Nucleus accumbens (tissue), 56 donors: ENCODE measurements around the gene MATN1.

ENCODE experiments used
- DNase-seq, 56 donors: peaks; one replicate each; lab custom pipeline; 2025; lab: John Stamatoyannopoulos, UW

Gene MATN1

GRCh38 chr1:30705698-30706097, 17.7 kb downstream of the MATN1 start:
- no peak for DNase-seq

- peak in 9 of 56 donors; percentile 8 to 40 (median 19) for DNase-seq
Observed at GRCh38 chr1:30704765-30705509, 18.4 kb downstream of the MATN1 start.

- no peak for DNase-seq
Observed at GRCh38 chr1:30704271-30704670, 19.1 kb downstream of the MATN1 start.

DNA sequence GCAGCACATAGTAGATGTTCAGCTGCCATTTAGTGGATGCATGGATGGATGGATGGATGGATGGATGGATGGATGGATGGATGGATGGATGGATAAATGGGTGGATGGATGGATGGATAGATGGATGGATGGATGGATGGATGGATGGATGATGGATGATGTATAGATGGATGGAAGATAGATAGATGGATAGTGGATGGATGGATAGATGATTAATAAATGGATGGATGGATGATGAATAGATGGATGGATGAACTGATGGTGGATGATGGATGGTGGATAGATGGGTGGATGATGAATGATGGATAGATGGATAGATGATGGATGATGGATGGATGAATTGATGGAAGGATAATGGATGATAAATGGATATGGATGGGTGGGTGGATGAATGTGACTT, 20.6 kb downstream of the MATN1 start:
- no peak for DNase-seq

DNA sequence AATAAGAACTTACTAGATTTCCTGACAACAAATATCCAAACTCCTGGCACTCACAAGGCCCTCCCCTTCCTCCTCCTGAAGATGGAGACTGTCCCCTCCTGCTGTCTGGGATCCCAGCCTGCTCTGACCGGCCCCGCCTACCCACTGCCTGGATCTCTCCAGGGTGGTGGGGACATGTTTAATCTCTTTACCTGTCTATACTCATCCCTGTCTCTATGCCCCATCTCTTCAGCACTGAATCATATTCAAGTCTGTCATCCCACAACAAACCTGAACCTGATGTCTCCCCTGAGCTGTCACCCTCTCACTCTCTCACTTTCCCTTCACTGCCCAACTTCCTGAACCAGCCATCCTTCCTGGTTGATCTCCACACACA, 22.1 kb downstream of the MATN1 start:
- peak in 1 of 56 donors; percentile 62 for DNase-seq

DNA sequence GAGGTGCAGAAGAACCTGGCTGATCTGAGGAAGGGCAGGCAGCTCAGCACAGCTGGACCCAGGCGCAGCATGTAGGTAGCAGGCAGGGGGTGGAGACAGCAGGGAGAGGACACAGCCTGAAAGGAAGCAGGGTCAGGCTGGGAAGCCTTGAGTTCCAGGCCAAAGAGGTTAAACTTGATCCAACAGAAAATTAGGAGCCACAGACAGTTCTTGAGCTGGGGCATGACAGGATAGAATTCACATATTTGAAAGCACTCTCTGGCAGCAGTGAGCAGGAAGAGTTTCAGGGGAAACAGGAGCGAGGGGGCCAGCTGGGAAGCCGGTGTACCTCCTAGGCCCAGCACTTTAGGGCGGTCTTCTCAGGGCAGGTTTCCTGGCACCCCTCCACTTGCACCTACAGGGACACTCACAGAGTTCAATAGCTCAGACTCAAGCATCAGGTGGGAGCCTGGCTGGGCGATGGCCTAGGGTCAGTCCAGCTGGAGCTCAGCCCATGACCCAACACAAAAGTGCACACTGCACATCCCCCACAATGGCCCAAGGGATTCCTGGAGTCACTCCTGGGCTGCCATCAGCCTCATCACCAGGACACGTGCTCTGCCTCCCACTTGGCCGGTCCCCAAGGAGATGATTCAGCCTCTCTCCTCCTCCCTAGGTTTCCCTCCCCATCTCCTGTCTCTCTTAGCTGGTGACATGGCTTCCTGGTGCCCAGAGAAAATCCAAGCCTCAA, 22.7 kb downstream of the MATN1 start:
- peak in 12 of 56 donors; percentile 14 to 62 (median 29) for DNase-seq

DNA sequence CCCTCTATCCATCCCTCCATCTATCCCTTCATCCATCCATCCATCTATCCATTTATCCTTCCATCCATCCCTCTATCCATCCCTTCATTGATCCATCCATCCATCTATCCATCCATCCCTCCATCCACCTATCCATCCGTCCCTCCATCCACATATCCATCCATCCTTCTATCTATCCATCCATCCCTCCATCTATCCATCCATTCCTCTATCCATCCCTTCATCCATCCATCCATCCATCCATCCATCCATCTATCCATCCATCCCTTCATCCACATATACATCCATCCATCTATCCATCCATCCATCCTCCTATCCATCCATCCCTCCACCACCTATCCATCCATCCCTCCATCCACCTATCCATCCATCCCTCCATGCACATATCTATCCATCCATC, 23.6 kb downstream of the MATN1 start:
- no peak for DNase-seq

DNA sequence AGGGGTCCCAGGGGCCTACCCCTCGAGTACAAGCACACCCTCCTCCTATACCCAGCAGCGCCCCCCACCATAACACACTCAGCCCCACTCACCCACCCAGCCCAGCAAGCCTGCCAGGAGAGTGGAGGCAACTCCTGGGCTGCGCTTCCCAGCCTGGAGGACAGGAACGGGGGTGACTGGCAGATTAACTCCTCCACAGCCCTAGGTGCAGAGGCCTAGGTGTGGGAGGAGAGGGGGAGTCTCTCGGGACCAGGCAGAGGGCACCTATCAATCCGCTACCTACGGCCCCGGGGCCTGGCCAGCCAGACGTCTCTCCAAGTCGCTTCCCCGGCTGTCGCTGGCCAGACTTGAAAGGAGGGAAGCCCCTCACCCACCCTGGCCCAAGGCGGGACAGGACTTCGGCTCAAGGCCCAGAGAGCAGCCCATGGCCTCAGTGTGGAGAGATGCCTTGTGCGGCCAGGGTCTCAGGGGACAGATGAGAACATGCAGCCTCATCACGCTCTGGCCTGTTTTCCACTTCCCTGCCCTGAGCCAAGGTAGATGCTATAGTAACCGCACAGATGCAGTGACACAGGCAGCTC, 24.9 kb downstream of the MATN1 start:
- no peak for DNase-seq

DNA sequence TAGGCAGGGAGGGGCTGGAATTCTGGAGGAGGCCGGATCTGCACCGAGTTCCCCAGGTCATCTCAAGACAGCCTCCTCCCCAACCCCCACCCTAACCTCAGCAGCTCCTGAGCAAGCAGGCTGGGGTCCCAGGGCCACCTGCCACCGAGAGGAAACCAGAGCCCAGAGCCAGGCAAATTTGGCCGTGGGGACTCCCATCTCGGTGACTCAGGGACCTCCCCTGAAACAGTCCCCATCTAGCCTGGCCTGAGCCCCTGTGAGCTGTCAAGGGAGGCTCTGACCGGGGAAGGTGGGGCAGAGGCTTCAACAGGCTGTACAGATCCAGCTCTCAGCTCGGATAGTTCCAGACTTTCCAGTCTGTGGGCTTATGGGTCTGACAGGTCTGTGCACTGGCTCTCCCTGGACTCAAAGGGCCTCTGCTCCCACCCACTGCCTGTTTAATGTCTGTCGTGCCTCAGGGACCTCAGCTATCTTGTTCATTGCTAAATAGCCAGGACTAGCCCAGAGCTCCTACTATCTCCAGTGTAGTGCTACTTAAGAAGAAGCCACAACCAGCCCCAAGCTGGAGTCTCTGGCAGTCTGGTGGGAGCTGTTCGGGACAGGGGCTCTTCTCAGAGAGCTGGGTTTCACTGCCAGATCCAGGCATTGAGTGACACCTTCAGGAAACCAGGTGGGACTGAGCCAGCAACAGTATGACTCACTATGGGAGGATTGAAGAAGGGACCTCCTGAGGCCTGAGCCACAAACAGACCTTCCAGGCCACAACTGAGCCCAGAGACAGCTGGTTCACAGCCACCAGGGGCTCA, 25.6 kb downstream of the MATN1 start:
- DNase-seq, result no peak

- DNase-seq, result no peak
Observed at GRCh38 chr1:30696831-30697230, 26.6 kb downstream of the MATN1 start.

DNA sequence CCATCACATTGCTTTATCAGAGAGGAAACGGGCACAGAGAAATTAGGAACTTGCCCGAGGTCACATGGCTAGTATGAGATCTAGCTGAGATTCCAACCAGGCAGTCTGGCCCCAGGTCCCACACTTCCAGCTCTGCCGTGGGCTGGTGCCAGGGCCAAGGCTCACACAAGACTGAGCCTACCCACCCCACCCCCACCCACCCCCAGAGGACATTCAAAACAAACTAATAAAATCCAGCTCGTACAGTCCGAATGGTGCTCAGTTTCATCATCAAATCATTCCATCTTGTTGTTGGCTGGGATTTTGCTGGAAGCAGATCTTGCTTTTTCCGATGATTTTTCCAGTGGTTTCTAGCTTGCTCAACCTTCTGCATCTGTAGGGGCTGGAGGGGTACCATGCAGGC, 27.9 kb downstream of the MATN1 start:
- DNase-seq, result no peak

- no peak for DNase-seq
Observed at GRCh38 chr1:30694280-30695175, 28.9 kb downstream of the MATN1 start.

GRCh38 chr1:30693822-30694221, 29.6 kb downstream of the MATN1 start:
- DNase-seq, result no peak

DNA sequence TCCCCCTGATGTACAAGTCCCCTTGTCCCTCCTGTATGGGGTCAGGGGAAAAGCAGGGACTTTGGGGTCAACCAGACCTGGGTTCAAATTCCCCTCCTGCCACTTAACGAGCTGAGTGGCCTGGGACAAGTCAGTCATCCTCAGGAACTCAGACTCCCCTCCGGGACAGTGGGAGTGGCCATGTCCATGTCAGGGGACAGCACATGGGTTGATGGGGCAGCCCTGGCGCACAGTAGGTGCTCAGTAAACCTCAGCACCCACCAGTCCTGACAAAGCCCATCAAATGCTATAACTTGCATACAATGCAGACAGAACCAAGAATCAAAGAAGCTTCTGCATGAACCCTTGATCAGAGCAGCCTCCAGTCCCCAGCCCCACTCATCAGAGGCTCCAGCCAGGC, 30.0 kb downstream of the MATN1 start:
- no peak for DNase-seq

DNA sequence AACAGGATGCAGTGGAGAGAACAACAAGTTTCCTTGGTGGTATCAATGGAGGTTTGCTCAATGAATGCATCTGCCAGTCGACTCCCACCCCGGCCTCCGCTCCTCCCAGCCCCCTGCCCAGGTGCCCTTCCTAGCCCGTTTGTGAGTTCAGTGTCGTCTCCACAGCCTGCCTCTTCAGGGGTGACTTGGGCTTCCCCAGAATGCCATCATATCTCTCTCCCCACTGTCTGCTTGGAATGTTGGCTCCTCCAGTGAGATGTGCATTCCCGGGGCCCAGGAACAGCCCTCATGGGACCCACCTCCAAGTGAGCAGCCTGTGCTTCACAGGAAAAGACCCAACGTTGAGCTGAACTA, 30.5 kb downstream of the MATN1 start:
- no peak for DNase-seq

GRCh38 chr1:30692201-30692947, 31.0 kb downstream of the MATN1 start:
- DNase-seq, result no peak

- no peak for DNase-seq
Observed at GRCh38 chr1:30691480-30691879, 31.9 kb downstream of the MATN1 start.

DNA sequence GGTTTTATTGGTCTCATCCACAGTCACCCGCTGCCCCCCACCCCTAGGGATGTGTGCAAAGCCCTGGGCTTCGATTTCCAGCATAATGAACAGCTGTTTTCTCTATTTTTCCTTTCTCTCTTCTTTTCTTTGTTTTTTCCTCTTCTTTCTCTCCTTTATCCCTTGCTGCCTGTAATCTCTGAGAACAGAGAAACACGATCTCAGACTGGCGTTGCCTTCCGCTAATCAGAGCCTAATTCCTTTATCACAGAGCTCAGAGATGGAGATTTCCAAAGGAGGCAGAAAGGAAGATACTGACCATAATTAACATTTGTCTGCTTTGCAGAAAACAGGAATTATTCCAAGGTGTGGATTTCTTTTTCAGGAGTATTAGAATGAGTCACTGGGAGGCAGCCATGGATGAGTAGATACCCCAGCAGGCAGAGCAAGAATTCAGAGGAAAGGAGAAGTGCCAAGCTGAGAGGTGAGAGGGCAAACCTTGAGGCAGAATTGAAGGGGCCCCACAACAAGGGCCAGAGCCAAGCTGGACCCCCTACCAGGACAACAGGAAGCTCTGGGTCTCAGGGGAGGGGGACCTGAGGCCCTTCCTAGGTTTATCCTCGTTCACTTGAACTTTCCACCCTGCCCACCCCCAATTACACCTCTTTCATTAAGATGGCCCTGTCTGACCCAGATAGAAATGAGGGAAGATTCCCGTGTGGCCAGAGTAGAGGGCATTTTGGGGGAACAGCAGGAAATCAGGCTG, 33.3 kb downstream of the MATN1 start:
- DNase-seq, result peak in 1 of 56 donors; percentile 12
